GM12873 (cell line): ENCODE results near the gene SLC12A2.

Experiments
- TF ChIP-seq, protein P1 (sequence below): IDR thresholded peaks from 2 replicates; pipeline ENCODE4 v1.5.1; 2012; ENCODE audit warnings: low read depth, mild to moderate bottlenecking, moderate library complexity, low read length, control low read depth; ENCODE audit not compliant: insufficient read depth; ENCODE audit errors: missing control alignments

SLC12A2 gene

DNA sequence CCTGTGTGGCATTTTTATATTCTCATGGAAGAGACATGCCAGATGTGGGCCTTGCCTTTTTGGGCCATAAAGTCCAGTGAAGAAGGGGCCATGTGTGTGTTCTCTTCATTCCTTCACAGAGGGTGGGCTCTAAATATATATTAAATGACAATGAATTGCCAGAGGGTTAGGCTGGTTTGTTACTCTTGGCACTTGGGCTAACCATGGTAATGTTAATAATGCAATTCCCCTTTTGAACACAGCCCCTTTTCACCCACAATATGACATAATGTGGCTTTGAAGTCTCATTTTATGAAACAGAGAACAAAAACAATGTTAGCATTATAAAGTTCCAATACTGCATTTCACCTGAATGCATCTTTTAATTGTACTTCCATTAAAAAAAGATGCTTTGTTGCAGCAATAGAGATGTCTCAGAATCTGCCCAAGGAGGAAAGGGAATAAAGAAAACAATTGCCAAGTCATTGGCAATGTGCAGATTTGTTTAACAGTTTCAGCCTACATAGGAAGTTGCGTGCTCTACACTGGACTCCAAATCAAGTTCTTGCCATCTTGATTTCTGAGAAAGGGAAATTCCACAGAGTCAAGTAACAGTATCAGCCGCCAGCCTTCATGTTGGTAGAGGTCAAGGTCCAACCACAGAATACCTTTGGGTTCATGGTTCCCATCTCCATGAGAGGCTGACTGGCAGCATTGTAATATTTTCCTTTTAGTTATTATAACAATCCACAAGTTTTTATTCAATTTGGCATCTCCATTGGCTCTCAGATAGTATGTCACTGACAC is 141.9 kb downstream of the SLC12A2 start:
- TF ChIP-seq, protein P1, sequence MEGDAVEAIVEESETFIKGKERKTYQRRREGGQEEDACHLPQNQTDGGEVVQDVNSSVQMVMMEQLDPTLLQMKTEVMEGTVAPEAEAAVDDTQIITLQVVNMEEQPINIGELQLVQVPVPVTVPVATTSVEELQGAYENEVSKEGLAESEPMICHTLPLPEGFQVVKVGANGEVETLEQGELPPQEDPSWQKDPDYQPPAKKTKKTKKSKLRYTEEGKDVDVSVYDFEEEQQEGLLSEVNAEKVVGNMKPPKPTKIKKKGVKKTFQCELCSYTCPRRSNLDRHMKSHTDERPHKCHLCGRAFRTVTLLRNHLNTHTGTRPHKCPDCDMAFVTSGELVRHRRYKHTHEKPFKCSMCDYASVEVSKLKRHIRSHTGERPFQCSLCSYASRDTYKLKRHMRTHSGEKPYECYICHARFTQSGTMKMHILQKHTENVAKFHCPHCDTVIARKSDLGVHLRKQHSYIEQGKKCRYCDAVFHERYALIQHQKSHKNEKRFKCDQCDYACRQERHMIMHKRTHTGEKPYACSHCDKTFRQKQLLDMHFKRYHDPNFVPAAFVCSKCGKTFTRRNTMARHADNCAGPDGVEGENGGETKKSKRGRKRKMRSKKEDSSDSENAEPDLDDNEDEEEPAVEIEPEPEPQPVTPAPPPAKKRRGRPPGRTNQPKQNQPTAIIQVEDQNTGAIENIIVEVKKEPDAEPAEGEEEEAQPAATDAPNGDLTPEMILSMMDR, result no peak

DNA sequence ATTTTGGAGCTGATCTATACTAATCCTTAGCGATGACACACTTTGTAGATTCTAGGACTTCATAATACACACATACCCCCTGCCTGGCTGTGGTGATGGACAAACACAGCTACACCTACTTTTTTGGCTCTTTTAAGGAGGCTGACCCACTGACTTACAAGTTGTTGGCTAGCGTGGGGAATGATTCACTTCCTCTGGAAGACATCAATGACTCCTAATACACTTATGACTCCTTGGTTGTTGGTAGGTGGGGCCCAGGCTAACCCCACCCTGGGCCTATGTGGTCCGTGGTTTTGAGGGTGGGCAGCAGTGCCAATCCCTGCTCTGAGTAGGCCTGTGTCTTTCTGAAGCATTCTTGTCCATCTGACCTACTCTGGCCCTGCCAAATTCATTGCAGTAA is 144.4 kb downstream of the SLC12A2 start:
- TF ChIP-seq, protein P1, result no peak

DNA sequence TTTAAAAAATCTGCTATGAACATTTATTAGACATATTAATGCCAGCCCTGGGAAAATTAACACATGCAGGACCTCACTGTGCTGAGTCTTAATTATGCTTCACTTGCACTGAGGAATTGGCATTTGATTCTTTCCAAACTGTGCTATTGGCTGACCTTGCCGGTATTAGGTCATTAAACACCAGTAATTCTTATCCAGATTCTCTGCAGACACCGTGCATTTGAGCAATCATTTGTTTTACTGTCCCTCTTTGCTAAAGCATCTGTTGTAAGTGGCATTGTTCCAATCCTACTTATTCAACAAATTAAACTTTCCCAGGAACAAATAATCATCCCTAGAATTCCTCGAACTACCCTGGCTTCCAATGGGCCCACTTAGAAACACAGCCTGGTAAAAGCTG is 145.0 kb downstream of the SLC12A2 start:
- TF ChIP-seq, protein P1, result no peak

DNA sequence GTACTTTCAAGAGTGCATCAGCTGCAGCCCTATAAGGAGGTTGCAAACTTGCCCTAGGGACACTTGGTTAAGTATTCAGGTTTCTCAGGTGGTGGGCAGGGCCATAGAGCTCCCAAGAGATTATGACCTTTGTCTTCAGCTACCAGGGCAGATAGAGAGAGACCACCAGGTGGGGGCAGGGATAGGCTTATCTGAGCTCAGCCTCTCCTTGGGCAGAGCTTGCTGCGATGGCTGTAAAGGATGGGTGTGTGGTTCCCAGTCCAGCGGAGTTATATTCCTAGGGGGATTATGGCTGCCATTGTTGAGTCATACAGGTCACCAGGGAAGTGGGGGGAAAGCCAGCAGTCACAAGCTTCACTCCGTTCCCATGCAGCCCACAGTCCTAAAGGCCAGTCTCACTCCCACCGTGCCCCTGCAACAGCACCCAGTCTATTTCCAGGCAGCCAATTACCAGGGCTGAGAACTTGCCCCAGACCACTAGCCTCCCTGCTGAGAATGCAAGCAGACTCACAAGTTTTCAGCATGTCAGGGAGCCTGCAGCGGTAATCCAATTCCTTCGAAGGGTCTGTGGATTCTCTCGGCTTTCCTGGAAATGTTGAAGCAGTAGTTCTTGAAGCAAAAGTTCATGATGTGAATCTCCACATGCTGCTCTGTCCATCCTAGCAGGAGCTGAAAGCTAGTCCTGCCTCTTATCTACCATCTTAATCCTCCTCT is 151.5 kb downstream of the SLC12A2 start:
- TF ChIP-seq, protein P1, result no peak

DNA sequence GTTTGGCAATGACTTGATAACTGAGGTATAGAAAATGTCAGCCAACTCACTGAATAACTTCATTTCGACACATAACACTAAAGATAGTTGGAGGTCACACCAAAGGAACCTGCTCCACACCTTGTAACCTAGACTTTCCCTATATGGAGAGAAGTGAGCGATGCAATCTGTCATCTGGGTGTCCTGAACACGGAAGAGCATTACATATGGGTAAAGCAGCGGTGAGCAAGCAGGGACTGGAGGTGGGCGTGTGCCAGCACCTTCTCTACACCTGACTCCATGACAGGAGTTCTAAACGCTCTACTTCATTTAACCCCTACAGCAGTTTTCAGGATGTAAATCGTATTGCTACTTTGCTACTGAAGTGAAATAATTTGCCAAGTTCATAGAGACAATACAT is 152.8 kb downstream of the SLC12A2 start:
- TF ChIP-seq, protein P1, result no peak

DNA sequence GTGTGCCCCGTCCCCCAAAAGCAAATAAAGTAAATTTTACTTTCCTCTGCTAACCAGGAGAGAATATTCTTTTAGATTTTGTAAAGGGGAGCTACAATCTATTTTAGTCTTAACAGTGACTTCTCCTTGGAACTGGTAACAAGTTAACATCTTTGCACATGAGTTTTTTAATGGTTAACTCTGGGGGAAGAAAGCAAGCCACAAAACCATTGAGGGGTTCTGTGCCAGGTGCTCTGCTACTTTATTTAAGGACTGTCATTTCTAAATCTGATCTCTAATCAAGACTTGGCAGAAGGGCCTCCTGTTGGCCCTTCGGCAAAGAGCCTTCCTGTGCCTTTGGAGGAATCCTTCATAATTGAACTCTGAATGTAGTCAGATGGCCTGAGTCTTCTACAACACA is 153.4 kb downstream of the SLC12A2 start:
- TF ChIP-seq, protein P1, result no peak

DNA sequence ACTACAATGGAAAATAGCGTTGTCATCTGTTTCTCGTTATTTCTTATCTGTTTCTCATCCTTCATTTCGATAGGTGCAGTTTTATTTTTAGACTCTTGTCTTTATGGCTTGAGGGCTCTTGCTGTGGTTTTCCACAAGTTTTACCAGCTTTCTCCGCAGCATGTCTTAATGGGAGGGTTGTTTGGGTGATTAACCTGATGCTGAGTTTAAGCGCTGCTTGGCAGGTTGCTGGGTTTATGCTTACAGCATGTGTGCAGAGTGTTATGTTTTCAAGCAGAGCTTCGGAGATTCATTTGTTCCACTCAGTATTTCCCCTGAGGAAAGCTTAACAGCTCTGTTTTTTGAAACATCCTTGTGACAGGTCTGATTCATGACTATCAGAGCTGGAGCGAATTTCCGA is 154.0 kb downstream of the SLC12A2 start:
- TF ChIP-seq, protein P1, result no peak
